HepG2 (cell line): ENCODE measurements around the gene BICRA. TPM values are rescaled to one million over a fixed set of nuclear protein-coding genes. Genes with fewer than 3 reads are reported as not detected.

Experiments used
- ATAC-seq: fragments of 200-7000 bp; cut with Tn5 transposase; 3 replicates; pipeline ENCODE4 v1.9.1; 2020; ENCODE audit warnings: mild to moderate bottlenecking, moderate library complexity
- BruUV-seq: library from RNA; stranded (reverse); fragments of 400-500 nt; replicated peaks from 2 replicates; lab custom pipeline; 2021; lab: Mats Ljungman, UMichigan
- CTCF ChIA-PET: fragments of 300-600 bp; formaldehyde crosslinking; extraction: SDS; loops from one replicate; lab custom pipeline; 2021; ENCODE audit warnings: low total read pairs, inconsistent platforms, low intra/inter-chr PET ratio; lab: Yijun Ruan, JAX
- POLR2A ChIA-PET: fragments of 350-600 bp; sonication (Branson Sonifier 250); formaldehyde crosslinking; loops from one replicate; lab custom pipeline; 2020; ENCODE audit warnings: antibody characterized with exemption, inconsistent platforms; lab: Yijun Ruan, JAX
- DNase-seq: peaks from one replicate; pipeline ENCODE4 v3.0.0-alpha.2; 2015; ENCODE audit warnings: low spot score
- FAIRE-seq: peaks from 3 replicates; lab custom pipeline; 2011; peaks lifted over from hg19 to GRCh38; lab: Jason Lieb, UNC
- H2AFZ ChIP-seq: one replicate; pipeline ENCODE4 v1.6.1; 2011; ENCODE audit warnings: low read length, inconsistent platforms
- H3K27ac ChIP-seq: fragments of 300-600 bp; 3 replicates; pipeline ENCODE4 v1.8.0; 2011; ENCODE audit warnings: mixed run types, mild to moderate bottlenecking, mixed read lengths, low read length, inconsistent platforms; ENCODE audit not compliant: insufficient read depth; ENCODE audit errors: extremely low read length
- H3K27me3 ChIP-seq, 2 experiments: fragments of 200-600 bp in 1 of 2; 2 replicates in 1 of 2; 3 replicates in 1 of 2; pipeline versions ENCODE4 v1.6.0 to v1.8.0; 2011; ENCODE audit warnings: low read length in 2 of 2, mild to moderate bottlenecking in 2 of 2, moderate library complexity in 2 of 2, inconsistent platforms in 1 of 2; ENCODE audit not compliant: insufficient read depth in 2 of 2, control insufficient read depth in 1 of 2
- H3K36me3 ChIP-seq, 2 experiments: fragments of 200-600 bp in 1 of 2; replicated peaks in 1 of 2; 2 replicates in 1 of 2; 3 replicates in 1 of 2; pipeline versions ENCODE4 v1.5.1 to v1.8.0; 2011; ENCODE audit warnings: low read length in 2 of 2, inconsistent platforms in 1 of 2; ENCODE audit not compliant: insufficient read depth in 2 of 2, control insufficient read depth in 1 of 2
- H3K4me1 ChIP-seq: 2 replicates; pipeline ENCODE4 v1.5.1; 2012; ENCODE audit warnings: low read length, inconsistent platforms; ENCODE audit not compliant: insufficient read depth
- H3K4me2 ChIP-seq: 2 replicates; pipeline ENCODE4 v1.6.0; 2011; ENCODE audit warnings: low read depth, low read length, inconsistent platforms
- H3K4me3 ChIP-seq, 3 experiments: fragments of 200-600 bp in 1 of 3; sonication (generic), shearing (Covaris generic) in 1 of 3; replicated peaks in 1 of 3; 2 replicates each; pipeline ENCODE4 v1.5.1; 2011 to 2016; ENCODE audit warnings: low read length in 3 of 3, inconsistent platforms in 2 of 3, low read depth in 2 of 3, mild to moderate bottlenecking in 2 of 3, control low read depth in 1 of 3, mixed read lengths in 1 of 3; ENCODE audit not compliant: insufficient read depth in 1 of 3
- H3K79me2 ChIP-seq: one replicate; pipeline ENCODE4 v1.6.1; 2011; ENCODE audit warnings: low read length, inconsistent platforms; ENCODE audit not compliant: insufficient read depth
- H3K9ac ChIP-seq: 2 replicates; pipeline ENCODE4 v1.6.0; 2011; ENCODE audit warnings: mild to moderate bottlenecking, low read depth, low read length, inconsistent platforms; ENCODE audit not compliant: insufficient read depth
- H3K9me3 ChIP-seq: 2 replicates; pipeline ENCODE4 v1.5.1; 2012; ENCODE audit warnings: mild to moderate bottlenecking, low read length
- H4K20me1 ChIP-seq: 2 replicates; pipeline ENCODE4 v1.6.0; 2011; ENCODE audit warnings: inconsistent platforms, mild to moderate bottlenecking, low read length, moderate library complexity; ENCODE audit not compliant: insufficient read depth
- AFF4 ChIP-seq: sonication (generic); formaldehyde crosslinking; IDR thresholded peaks from 2 replicates; pipeline ENCODE4 v1.4.0; 2020; ENCODE audit warnings: missing genetic modification reagents
- ATF3 ChIP-seq: sonication (generic); formaldehyde crosslinking; IDR thresholded peaks from 2 replicates; pipeline ENCODE4 v1.4.0; 2020; ENCODE audit warnings: missing genetic modification reagents
- GFI1 ChIP-seq: sonication (generic); formaldehyde crosslinking; IDR thresholded peaks from 2 replicates; pipeline ENCODE4 v1.5.0; 2020; ENCODE audit warnings: missing genetic modification reagents, mild to moderate bottlenecking, borderline replicate concordance
- ISX ChIP-seq: sonication (generic); formaldehyde crosslinking; conservative IDR thresholded peaks from 2 replicates; pipeline ENCODE4 v1.5.0; 2020; ENCODE audit warnings: missing genetic modification reagents
- MIXL1 ChIP-seq: IDR thresholded peaks from 2 replicates; pipeline ENCODE4 v1.6.1; 2016
- TBP ChIP-seq: sonication (generic); formaldehyde crosslinking; IDR thresholded peaks from 2 replicates; pipeline ENCODE4 v1.5.0; 2020; ENCODE audit warnings: missing genetic modification reagents
- THAP7 ChIP-seq: sonication (generic); formaldehyde crosslinking; IDR thresholded peaks from 2 replicates; pipeline ENCODE4 v1.8.1; 2023; ENCODE audit warnings: mild to moderate bottlenecking, missing genetic modification reagents
- U2AF2 ChIP-seq: fragments of 200-400 bp; formaldehyde crosslinking; IDR thresholded peaks from 2 replicates; pipeline ENCODE4 v1.6.1; 2017; ENCODE audit warnings: low read depth, mild to moderate bottlenecking, low read length
- ZBTB34 ChIP-seq: sonication (generic); formaldehyde crosslinking; IDR thresholded peaks from 2 replicates; pipeline ENCODE4 v1.8.0; 2022; ENCODE audit warnings: mild to moderate bottlenecking, missing genetic modification reagents
- ZNF143 ChIP-seq: sonication (generic); formaldehyde crosslinking; IDR thresholded peaks from 2 replicates; pipeline ENCODE4 v1.4.0; 2020; ENCODE audit warnings: missing genetic modification reagents
- ZNF232 ChIP-seq: sonication (generic); formaldehyde crosslinking; IDR thresholded peaks from 2 replicates; pipeline ENCODE4 v1.4.0; 2020; ENCODE audit warnings: missing genetic modification reagents, borderline replicate concordance
- ZNF234 ChIP-seq: sonication (generic); formaldehyde crosslinking; conservative IDR thresholded peaks from 2 replicates; pipeline ENCODE4 v1.5.1; 2020; ENCODE audit warnings: mild to moderate bottlenecking, missing genetic modification reagents
- ZNF792 ChIP-seq: IDR thresholded peaks from 2 replicates; pipeline ENCODE4 v1.6.1; 2016
- ZSCAN25 ChIP-seq: sonication (generic); formaldehyde crosslinking; IDR thresholded peaks from 2 replicates; pipeline ENCODE4 v1.8.0; 2022; ENCODE audit warnings: mild to moderate bottlenecking, missing genetic modification reagents
- WGBS: methylation state at CpG from one replicate; pipeline ENCODE4 v1.1.6; 2017; ENCODE audit warnings: low lambda C conversion rate; 5-methylcytosine and 5-hydroxymethylcytosine counted together
- in situ Hi-C: cut with HindIII; loops from 2 replicates; pipeline ENCODE4 v1.10.0; 2017; ENCODE audit warnings: low pct_unique_long_range_greater_than_20kb; ENCODE audit not compliant: extremely low pct_ligation_motif_present
- intact Hi-C: fragments of 100-400 bp; cut with micrococcal nuclease; formaldehyde crosslinking; loops from one replicate; pipeline ENCODE4 v1.10.0; 2022; ENCODE audit not compliant: unreplicated experiment
- polyA plus RNA-seq, 8 experiments: library from polyadenylated mRNA; depleted of rRNA in 3 of 8; stranded (reverse) in 7 of 8; unstranded in 1 of 8; fragments of >200 nt; fragmentation: Illumina TruSeq in 4 of 8; extraction: Trizol in 4 of 8; gene quantifications; 2 replicates each; pipeline versions ENCODE4 v1.2.1 to v1.2.3, GENCODE V29; 2011 to 2016; ENCODE audit warnings: low read depth in 4 of 8, missing spikeins in 1 of 8, mixed read lengths in 1 of 8; ENCODE audit not compliant: insufficient read depth in 1 of 8
- total RNA-seq, 5 experiments: library from RNA; depleted of rRNA; stranded (reverse); fragments of >200 nt; fragmentation: Illumina TruSeq; extraction: Trizol; gene quantifications; 2 replicates each; pipeline ENCODE4 v1.2.3, GENCODE V29; 2016; ENCODE audit warnings: low read depth in 1 of 5

Gene BICRA
- total and polyA plus RNA-seq, 2 of the 13 experiments (the other 11 are each of a cell fraction or from before 2014, with no cell fraction given), result 0.55 to 0.71 TPM

GRCh38 chr19:47676811-47677210 lies 67.9 kb downstream of the BICRA start:
- H3K9me3 ChIP-seq, result no peaks in the 10 kb centered on the region
- H3K27me3 ChIP-seq, result no peaks in the 10 kb centered on the region
- no peak for DNase-seq
- 97% methylated on average over 5 of the region's 8 CpGs for WGBS
- TF ChIP-seq ATF3 (CRISPR knock-in tag) (no peak), ZNF232 (no peak), TBP (no peak), AFF4 (CRISPR knock-in tag) (no peak), U2AF2 (no peak), ZNF792 (CRISPR knock-in tag) (no peak), ZSCAN25 (CRISPR knock-in tag) (no peak), MIXL1 (CRISPR knock-in tag) (no peak), THAP7 (no peak), GFI1 (CRISPR knock-in tag) (no peak), ISX (no peak), ZNF234 (CRISPR knock-in tag) (no peak), ZNF143 (CRISPR knock-in tag) (no peak), ZBTB34 (CRISPR knock-in tag) (no peak)
- H3K4me1 ChIP-seq, result no peaks in the 10 kb centered on the region
- ChIA-PET CTCF (no interaction called here), POLR2A (no interaction called here)
- no peak for FAIRE-seq
- H3K27ac ChIP-seq, result no peak overlapping the region
- no peaks in the 10 kb centered on the region for H4K20me1 ChIP-seq
- intact Hi-C loops, result no loop called here
- H3K4me3 ChIP-seq, result no peak overlapping the region
- no TSS peak for BruUV-seq
- no peak for ATAC-seq
- H3K4me2 ChIP-seq, result no peak overlapping the region
- no peak overlapping the region for H3K9ac ChIP-seq
- no peaks in the 10 kb centered on the region for H3K79me2 ChIP-seq
- H3K36me3 ChIP-seq, result peaks cover 0 to 15% of the 10 kb centered on the region in 2 experiments; a peak in 2 of 5 replicates
- no peak overlapping the region for H2AFZ ChIP-seq
- in situ Hi-C loops, result no loop called here
